Measurements from ENCODE around the gene GPHN. TPM values are rescaled to one million over a fixed set of nuclear protein-coding genes. Genes with fewer than 3 reads are reported as not detected.

Gene GPHN
- total and polyA plus RNA-seq, 2 of the 8 experiments (the other 6 are each of a cell fraction or from before 2014, with no cell fraction given): 6.0 to 16.0 TPM

- TF ChIP-seq SP1 (IDR thresholded peaks at IDR 0.05; ENCODE audit: low read depth, low read length) (no peak), EGR1 (IDR thresholded peaks at IDR 0.05; ENCODE audit: borderline replicate concordance, low read depth, low read length) (no peak)
Observed at GRCh38 chr14:66636240-66636639, 128.3 kb downstream of the GPHN start (continued).

Data from H1 (cell line).